Stimulated activated CD8-positive, alpha-beta memory T cell treated with anti-CD3 and anti-CD28 coated beads, Interleukin-15, amount 100 ng/mL, for 24 hours (primary cell): Measurements from ENCODE around the gene SPATA13.

Experiments used
- DNase-seq: peaks from one replicate; pipeline ENCODE4 v3.0.0-alpha.2; 2020; ENCODE audit warnings: low read depth

SPATA13 gene

GRCh38 chr13:24141333-24141910 is 19.1 kb upstream of the SPATA13 start:
- DNase-seq: no peak

DNA sequence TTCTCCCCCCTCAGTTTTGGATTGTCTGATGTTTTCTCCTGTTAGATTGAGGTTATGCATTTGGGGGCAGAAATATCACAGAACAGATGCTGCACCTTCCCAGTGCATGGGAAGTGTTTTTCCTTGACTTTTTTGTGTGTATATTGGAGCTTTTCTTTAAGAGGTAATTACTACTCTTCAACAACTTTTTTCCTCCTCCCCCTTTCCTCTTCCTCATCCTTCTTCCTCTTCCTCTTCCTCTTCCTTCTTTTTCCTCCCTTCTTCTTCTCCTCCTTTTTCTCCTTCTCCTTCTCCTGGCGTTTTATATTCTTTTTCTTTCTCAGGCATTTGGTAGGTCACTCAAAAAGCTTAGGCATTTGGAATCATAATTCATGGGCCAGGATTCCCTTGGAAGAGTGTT is 18.1 kb upstream of the SPATA13 start:
- DNase-seq: no peak

GRCh38 chr13:24142886-24143285 is 17.6 kb upstream of the SPATA13 start:
- DNase-seq: no peak

- DNase-seq: no peak
Observed at GRCh38 chr13:24145240-24145639, 15.3 kb upstream of the SPATA13 start.

- no peak for DNase-seq
Observed at GRCh38 chr13:24145674-24146073, 14.8 kb upstream of the SPATA13 start.

GRCh38 chr13:24146961-24147569 is 13.5 kb upstream of the SPATA13 start:
- no peak for DNase-seq

- no peak for DNase-seq
Observed at GRCh38 chr13:24147570-24147963, 13.0 kb upstream of the SPATA13 start.

GRCh38 chr13:24148414-24149235 is 11.9 kb upstream of the SPATA13 start:
- DNase-seq: no peak

GRCh38 chr13:24149246-24150032 is 11.1 kb upstream of the SPATA13 start:
- no peak for DNase-seq

GRCh38 chr13:24150572-24150971 is 9.9 kb upstream of the SPATA13 start:
- DNase-seq: no peak

DNA sequence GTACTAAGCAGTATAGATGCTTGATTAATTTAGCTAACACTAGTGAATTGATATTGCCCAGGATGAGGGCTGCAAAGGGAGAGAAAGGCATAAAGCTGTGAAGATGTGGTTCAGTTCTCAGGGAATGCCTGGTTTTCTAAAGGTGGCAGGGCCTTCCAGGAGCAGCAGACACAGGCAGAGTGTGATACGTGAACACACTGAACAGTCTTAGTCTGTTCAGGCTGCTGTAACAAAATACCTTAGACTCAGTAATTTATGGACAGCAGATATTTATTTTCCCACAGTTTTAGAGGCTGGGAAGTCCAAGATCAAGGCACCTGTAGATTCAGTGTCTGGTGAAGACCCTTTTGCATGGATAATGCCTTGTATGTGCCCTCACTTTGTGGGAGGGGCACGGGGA is 8.7 kb upstream of the SPATA13 start:
- DNase-seq: no peak

DNA sequence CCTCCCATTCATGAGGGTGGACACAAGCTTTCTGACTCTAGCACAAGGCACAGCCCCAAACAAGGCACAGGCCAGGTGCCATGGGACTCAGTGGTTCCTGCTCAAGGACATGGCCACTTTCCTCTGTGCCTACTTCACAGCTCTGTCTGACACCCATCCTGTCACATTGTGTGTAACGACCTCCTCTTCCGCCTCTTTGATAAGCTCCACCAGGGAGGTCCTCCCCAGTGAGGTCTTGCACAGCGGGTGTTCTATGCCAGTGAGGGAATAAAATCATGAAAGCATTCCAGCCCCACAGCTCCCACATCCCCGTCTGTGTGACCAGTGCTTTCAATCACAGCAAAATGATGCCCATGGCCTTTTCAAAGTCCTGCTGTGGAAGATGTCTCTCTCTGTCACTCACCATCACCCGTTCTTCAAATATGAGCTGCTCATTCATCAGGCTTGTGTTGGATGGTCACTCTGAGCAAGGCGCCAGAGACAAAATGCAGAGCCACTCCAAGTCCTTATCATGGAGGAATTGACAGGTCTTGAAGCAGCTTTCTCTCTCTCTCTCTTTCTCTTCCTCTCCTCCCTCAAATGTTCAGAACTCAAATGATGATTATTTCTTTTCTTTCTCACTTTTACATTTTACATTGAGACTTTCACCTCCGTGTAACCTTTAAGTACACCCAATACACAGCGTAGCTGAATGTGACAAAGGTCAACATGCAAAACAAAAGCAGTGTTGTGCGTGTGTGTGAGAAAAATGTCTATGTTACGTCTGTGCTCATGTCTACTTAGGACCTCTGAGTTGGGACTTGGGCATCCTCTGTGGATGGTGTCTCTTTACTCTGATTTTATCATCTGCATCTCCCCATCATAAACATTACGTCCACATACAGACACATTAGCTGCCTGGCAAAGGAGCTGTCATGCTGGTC is 8.0 kb upstream of the SPATA13 start:
- no peak for DNase-seq

DNA sequence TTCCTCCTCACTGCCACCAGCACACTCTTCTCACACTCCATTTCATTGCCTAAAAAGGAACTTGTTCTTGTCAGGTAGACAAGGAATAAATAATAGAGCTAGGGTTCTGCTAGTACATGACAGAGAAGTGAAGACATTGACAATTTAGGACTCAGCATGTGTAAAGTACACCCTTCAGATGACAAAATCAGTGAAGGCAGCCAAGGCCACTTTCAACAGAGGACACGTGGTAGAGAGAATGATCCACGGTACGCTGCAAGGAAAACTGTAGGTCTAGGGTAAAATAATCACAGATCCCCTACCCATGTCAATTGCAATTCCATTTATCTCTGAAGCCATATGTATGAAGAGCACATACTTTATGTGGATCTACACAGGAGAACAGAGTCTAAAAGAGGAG is 7.2 kb upstream of the SPATA13 start:
- no peak for DNase-seq

DNA sequence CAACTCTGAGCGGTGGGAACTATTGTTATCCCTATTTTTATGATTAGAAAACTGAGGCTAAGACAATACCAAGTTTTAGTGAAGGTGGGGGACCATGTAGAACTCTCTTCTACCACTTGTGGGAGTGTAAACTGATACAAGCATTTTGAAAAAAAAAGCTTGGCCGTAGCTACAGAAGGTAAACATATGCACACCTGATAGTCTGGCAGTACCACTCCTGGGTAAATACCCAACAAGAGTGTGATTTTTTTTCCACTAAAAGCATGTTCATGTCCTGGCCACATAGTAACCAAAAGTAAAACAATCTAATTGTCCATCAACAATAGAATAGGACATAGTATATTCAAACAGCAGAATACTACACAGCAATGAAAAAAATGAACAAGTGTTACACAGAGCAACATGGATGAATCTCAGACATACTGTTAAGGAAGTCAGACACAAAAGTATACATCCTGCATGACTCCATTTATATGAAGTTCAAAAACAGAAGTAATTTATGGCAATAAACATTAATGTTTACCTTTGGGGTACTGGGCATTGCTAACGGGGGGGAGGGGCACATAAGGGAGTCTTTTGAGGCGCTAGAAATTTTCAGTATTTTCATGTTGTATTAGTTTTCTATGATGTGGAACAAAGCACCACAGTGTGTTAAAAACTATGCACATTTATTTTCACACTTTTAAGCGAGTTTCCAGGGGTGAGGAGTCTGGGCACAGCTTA is 6.4 kb upstream of the SPATA13 start:
- no peak for DNase-seq

DNA sequence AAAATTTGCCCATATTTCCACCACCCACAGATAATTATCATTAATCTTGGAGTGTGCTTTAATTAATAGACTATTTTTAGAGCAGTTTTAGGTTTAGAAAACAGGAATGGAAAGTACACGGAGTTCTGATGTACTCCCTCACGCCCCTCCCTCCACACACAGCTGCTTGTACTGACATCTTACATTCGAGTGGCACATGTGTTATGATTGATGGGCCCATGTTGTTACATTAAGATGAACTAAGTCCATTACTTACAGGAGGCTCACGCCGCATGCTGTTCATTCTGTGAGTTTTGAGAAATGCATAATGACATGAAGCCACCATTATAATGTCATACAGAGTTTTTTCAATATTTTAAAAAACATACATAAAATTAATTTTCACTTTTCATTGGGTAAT is 1.2 kb upstream of the SPATA13 start:
- no peak for DNase-seq

DNA sequence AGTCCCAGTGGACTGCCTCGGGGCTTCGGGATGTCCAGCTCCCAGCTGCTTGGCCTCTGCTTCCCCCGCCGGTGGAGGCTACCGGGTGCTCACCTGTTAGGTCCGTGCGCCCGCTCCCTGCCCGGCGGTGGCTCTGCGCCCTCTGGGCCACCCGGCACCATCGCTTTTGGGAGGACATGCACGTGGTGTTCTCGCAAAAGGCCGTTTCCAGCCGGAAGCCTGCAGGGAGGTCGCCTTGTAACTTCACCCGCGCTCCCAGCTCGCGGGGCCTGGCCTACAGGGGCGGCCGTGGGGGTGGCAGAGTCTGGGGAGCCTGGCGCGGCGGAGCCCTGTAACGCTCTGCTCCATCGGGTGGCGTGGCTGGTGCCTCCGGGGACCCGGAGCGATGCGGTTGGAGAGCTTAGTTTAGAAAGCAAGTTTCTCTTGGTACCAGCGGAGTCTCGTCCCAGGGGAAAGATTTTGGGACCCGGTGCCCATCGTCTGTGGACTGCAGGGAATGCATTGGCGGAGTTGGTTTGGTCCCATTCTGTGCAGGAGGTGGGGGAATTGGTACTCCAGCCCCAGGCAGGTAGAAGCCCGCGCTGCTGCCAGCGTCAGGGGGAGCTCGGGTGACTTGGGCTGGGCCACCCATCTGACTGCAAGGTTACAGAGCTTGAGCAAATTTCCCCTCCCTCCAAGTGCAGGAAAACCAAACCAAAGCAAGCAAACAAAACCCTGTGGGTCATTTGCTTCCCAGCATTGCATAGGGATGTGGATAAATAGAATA is 673 bp downstream of the SPATA13 start:
- DNase-seq: peak; percentile 20

DNA sequence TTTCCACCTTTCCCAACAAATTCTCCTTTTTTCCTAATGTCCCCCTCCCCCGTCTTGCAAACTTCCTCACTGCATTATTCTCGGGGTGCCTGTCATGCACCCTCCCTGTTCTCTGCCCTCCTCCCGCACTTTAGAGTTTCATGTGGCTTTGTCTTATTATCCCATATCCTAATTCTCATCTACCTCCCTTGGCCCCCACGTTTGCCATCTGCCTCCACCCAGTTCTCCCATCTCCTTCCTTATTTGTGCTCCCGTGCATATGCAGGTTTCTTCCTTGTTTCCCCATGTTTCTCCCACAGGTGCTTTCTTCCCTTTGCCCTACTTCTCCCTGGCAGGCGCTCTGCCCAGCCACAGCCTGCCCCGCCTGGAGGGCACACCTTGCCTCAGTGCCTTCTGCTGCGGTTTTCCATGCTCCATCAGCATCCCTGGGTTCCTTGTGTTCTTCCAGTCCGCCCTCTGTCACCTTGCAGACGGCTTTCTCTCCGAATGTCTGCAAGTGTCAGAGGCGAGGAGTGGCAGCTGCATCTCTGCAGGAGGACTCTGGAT is 1.5 kb downstream of the SPATA13 start:
- no peak for DNase-seq

DNA sequence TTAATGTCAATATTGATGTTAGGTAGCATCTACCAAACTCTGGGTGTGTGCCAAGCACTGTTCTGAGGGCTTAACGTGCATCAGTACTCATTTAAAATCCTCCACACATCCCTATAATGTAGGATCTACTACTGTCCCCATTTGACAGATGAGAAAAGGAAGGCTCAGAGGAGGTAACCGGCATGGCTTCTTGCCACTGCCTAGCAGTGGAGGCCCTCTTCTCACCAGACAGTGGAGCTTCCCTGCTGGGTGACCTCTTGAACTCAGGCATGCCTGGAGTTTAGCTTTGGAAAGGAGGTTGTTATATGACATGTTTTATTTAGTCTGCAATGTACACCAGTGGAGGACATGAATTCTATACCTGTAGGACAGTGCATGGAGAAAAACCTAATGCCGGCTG is 2.1 kb downstream of the SPATA13 start:
- DNase-seq: no peak

GRCh38 chr13:24165746-24166145 is 5.2 kb downstream of the SPATA13 start:
- no peak for DNase-seq

DNA sequence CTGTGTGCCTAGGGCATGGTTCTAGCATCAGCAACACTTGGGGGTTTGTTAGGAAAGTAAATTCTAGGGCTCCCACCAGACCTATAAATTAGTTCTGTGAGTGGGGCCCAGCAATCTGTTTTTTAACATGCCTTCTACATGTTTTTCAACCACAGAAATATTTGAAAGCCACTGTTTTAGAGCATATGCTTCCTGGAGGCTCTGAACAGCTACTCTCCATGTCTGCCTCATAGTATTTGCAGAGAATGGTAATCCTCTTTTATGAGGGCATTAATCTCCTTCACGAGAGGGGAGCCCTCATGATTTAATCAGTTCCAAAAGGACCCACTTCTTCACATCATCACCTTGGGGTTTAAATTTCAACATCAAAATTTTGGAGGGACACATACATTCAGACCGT is 6.0 kb downstream of the SPATA13 start:
- DNase-seq: no peak
